Cardiac fibroblast (primary cell): ENCODE results near the gene FARS2.

Experiments used
- DNase-seq, 2 donors: peaks; one replicate each; pipeline versions ENCODE4 v3.0.0 to v3.0.0-alpha.2; 2010; ENCODE audit warnings: low read depth in 2 of 2
- H3K4me3 ChIP-seq, 2 donors: replicated peaks in 1 of 2; 1 replicate in 1 of 2; 2 replicates in 1 of 2; pipeline ENCODE4 v1.5.1; 2011; ENCODE audit warnings: low read depth in 2 of 2, low read length in 2 of 2, mild to moderate bottlenecking in 2 of 2, moderate library complexity in 1 of 2
- TF ChIP-seq, protein P1 (sequence below): IDR thresholded peaks from one replicate; pipeline ENCODE4 v1.5.1; 2011; ENCODE audit warnings: low read depth, mild to moderate bottlenecking, low read length, inconsistent platforms

The FARS2 gene

GRCh38 chr6:5517796-5518195 is 256.5 kb downstream of the FARS2 start:
- TF ChIP-seq, protein P1, sequence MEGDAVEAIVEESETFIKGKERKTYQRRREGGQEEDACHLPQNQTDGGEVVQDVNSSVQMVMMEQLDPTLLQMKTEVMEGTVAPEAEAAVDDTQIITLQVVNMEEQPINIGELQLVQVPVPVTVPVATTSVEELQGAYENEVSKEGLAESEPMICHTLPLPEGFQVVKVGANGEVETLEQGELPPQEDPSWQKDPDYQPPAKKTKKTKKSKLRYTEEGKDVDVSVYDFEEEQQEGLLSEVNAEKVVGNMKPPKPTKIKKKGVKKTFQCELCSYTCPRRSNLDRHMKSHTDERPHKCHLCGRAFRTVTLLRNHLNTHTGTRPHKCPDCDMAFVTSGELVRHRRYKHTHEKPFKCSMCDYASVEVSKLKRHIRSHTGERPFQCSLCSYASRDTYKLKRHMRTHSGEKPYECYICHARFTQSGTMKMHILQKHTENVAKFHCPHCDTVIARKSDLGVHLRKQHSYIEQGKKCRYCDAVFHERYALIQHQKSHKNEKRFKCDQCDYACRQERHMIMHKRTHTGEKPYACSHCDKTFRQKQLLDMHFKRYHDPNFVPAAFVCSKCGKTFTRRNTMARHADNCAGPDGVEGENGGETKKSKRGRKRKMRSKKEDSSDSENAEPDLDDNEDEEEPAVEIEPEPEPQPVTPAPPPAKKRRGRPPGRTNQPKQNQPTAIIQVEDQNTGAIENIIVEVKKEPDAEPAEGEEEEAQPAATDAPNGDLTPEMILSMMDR, result no peak
- no peak for DNase-seq
- no peak overlapping the region for H3K4me3 ChIP-seq

DNA sequence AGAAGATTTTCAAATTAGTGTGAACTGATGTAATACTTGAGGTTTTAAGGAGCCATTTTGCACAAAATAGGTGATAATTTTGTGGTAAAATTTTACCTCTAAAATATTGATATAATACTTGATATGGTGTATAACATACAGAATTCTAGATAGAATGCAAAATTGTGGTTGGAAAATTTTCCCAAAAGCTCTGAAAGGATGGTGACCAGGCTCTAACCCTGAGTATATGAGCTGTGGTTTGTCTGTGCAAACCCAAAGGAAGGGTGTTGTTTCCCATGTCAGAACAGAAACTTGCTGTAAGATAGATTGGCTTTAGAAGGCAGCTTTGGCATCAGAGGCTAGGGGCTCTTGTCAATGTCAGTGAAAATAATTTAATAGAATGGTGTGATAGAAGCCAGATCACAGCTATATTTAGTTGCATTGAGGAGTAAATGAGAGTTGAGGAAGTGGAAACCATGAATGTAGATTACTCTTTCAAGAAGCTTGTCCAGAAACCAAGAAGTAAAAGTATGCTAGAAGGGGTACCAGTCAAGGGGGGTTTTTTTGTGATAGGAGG is 257.7 kb downstream of the FARS2 start:
- TF ChIP-seq, protein P1, result no peak
- DNase-seq, result no peak
- H3K4me3 ChIP-seq, result no peak overlapping the region

- DNase-seq, result no peak
- TF ChIP-seq, protein P1, result no peak
- no peak overlapping the region for H3K4me3 ChIP-seq
These were observed 259.5 kb downstream of the FARS2 start for GRCh38 chr6:5520796-5521195.

DNA sequence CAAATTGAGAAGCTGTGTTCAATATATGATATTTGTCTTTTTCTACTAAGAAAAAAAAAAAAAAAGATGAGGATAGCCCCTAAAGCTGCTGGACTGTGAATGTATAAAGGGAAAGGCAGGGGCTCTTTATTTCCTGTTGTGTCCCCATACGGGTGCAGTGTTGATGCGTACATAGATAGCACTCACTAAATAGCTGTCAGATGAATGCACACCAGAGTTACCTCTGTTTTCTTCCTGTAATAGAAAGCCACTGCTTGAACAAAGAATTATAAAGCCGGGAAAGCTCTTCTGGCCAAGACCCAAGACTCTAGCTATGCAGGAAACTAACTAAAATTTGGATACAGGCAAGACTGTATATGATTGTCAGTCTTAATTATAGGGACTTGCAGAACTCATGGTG is 260.0 kb downstream of the FARS2 start:
- H3K4me3 ChIP-seq, result no peak overlapping the region
- DNase-seq, result no peak
- TF ChIP-seq, protein P1, result no peak

DNA sequence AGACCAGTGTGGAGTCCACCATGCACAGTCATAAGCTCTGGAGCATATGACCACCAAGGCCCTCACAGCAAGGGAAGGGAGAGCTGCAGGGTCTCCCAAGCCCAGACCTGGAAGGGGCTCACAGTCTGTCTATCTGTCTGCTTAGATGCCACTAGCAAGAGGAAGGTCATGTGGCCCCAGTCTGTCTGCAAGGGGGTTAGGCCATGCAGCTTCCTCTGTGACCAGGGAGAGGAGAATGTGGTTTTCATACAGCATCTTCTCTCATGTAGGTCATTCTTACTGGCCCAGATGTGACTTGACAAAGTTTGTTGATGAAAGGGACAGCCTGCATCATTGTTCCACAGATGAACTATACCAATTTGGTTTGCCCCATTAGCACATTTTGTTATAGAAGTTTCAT is 260.8 kb downstream of the FARS2 start:
- DNase-seq, result no peak
- TF ChIP-seq, protein P1, result no peak
- no peak overlapping the region for H3K4me3 ChIP-seq

DNA sequence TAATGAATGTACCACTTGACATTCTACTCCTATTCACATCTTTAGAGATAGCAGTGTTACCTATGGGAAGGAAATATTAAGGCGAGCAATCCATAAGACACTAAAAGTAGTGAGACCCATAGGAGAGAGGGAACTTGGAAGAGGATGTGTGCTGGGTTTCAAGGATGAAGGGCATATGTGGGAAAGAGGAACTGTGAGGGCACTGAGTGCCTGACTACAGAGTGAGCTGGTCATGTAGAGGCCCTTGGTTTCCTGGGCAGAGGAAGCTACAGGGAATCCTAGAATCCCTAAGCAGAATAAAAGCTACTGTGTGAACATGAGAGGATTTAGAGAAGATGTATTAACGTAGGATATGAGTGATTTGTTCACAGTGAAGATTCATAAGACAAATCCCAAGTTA is 262.8 kb downstream of the FARS2 start:
- no peak for DNase-seq
- TF ChIP-seq, protein P1, result no peak
- H3K4me3 ChIP-seq, result no peak overlapping the region

GRCh38 chr6:5525209-5525608 is 263.9 kb downstream of the FARS2 start:
- TF ChIP-seq, protein P1, result no peak
- DNase-seq, result peak; percentile 57 to 85
- H3K4me3 ChIP-seq, result no peak overlapping the region
